ENCODE data around the gene SLC1A1. TPM values are rescaled to one million over a fixed set of nuclear protein-coding genes. Genes with fewer than 3 reads are reported as not detected.

SLC1A1 gene
- total RNA-seq, 1 experiment from 2014 or later, result 0.05 TPM

DNA sequence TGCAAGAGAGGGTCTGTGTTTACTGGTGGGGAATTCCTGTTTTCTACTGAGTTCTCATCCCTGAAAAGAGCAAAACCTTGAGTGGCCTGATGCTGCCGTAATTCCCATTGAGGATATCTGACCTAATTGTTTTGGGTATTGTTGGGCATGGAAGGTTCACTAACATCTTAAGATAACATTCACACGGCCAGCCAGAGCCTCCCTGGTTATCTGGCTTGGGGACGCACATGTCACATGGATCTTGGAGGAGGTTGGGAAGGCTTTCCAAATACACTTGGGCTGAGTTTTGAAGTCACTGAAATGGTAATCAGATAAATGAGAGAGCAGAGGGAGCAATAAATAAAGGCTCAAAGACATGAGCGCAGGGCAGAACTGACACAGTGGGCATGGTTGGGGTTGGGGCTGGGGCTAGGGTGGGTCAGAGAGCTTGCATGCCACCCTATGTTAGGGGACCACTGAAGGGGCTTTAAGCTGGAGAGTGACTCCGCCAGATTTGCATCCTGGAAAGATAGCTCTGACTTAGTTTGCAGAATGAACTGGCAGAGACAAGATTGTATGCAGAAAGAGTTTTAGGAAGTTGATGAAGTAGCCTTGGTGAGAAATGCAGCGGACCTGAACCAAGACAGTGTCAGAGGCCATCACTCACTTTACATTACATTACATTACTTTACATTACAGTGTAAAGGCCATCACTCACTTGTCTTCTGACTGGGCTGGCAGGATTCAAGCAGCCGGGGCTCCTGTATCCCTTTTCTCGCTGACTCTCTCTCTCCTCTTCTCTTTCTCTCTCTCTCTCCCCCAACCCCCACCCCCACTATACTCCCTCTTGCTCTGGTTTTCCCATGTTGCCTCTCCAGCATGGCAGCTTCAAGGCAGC, 24.2 kb downstream of the SLC1A1 start:
- CTCF ChIA-PET, result no interaction called here
- no peak for TF ChIP-seq SIN3A (IDR thresholded peaks at IDR 0.05; ENCODE audit: borderline replicate concordance, insufficient read depth, low read depth, low read length)
- TF ChIP-seq, protein P1, sequence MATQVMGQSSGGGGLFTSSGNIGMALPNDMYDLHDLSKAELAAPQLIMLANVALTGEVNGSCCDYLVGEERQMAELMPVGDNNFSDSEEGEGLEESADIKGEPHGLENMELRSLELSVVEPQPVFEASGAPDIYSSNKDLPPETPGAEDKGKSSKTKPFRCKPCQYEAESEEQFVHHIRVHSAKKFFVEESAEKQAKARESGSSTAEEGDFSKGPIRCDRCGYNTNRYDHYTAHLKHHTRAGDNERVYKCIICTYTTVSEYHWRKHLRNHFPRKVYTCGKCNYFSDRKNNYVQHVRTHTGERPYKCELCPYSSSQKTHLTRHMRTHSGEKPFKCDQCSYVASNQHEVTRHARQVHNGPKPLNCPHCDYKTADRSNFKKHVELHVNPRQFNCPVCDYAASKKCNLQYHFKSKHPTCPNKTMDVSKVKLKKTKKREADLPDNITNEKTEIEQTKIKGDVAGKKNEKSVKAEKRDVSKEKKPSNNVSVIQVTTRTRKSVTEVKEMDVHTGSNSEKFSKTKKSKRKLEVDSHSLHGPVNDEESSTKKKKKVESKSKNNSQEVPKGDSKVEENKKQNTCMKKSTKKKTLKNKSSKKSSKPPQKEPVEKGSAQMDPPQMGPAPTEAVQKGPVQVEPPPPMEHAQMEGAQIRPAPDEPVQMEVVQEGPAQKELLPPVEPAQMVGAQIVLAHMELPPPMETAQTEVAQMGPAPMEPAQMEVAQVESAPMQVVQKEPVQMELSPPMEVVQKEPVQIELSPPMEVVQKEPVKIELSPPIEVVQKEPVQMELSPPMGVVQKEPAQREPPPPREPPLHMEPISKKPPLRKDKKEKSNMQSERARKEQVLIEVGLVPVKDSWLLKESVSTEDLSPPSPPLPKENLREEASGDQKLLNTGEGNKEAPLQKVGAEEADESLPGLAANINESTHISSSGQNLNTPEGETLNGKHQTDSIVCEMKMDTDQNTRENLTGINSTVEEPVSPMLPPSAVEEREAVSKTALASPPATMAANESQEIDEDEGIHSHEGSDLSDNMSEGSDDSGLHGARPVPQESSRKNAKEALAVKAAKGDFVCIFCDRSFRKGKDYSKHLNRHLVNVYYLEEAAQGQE (IDR thresholded peaks at IDR 0.05; ENCODE audit: insufficient read depth in 1 of 2, low read depth in 2 of 2, low read length in 1 of 2), result no peak
- TF ChIP-seq TCF7L2 (IDR thresholded peaks at IDR 0.05; ENCODE audit: low read depth, low read length), result no peak
- TF ChIP-seq POLR2AphosphoS5 (IDR thresholded peaks at IDR 0.05; ENCODE audit: low read depth, low read length), result no peak
- TF ChIP-seq, protein P2, sequence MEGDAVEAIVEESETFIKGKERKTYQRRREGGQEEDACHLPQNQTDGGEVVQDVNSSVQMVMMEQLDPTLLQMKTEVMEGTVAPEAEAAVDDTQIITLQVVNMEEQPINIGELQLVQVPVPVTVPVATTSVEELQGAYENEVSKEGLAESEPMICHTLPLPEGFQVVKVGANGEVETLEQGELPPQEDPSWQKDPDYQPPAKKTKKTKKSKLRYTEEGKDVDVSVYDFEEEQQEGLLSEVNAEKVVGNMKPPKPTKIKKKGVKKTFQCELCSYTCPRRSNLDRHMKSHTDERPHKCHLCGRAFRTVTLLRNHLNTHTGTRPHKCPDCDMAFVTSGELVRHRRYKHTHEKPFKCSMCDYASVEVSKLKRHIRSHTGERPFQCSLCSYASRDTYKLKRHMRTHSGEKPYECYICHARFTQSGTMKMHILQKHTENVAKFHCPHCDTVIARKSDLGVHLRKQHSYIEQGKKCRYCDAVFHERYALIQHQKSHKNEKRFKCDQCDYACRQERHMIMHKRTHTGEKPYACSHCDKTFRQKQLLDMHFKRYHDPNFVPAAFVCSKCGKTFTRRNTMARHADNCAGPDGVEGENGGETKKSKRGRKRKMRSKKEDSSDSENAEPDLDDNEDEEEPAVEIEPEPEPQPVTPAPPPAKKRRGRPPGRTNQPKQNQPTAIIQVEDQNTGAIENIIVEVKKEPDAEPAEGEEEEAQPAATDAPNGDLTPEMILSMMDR (IDR thresholded peaks at IDR 0.05), result no peak
- no peaks in the 10 kb centered on the region for H3K27me3 ChIP-seq (ENCODE audit: control insufficient read depth, insufficient read depth, low read length)
- POLR2A ChIA-PET, result no interaction called here
- H3K27ac ChIP-seq (ENCODE audit: low read length), result no peak overlapping the region
- H3K4me3 ChIP-seq (ENCODE audit: low read depth in 2 of 2, low read length in 2 of 2), result no peak overlapping the region
- DNase-seq (ENCODE audit: low read depth, low spot score), result no peak
- intact Hi-C loops (cut with micrococcal nuclease; ENCODE audit: unreplicated experiment) (no loop called here), in situ Hi-C loops (cut with HindIII; ENCODE audit: low pct_unique_long_range_greater_than_20kb, low sequenced_read_pairs) (no loop called here)
- no TSS peak for BruUV-seq (replicated peaks)
- no peaks in the 10 kb centered on the region for H3K36me3 ChIP-seq (ENCODE audit: control insufficient read depth, insufficient read depth, low read length)
- no peaks in the 10 kb centered on the region for H3K4me1 ChIP-seq (ENCODE audit: control insufficient read depth, insufficient read depth, low read length)
- no peaks in the 10 kb centered on the region for H3K9me3 ChIP-seq (ENCODE audit: control insufficient read depth, insufficient read depth, low read depth, low read length)
- no peak for ATAC-seq

DNA sequence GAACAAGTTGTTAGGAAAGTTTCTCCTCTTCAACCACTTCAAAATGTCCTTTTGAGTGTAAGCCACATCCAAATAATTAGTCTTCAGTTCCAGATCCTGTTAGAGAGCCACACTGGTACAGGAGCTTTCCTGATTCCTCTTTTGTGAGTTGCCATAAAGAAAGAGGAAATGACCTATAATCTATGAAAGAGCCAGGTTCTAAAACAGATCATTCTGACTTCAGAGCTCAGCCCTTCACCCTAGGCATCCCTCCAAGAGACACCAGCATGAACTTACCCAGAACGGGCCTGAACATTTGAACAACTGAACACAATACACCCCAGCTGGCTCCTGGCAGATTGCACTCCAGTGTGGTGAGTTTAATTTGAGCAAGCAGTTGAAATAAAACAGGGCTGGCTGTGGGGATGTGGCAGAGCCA, 25.7 kb downstream of the SLC1A1 start:
- in situ Hi-C loops (cut with HindIII; ENCODE audit: low pct_unique_long_range_greater_than_20kb, low sequenced_read_pairs), result no loop called here
- CTCF ChIA-PET, result no interaction called here

More for the DNA sequence above, 25.7 kb downstream of the SLC1A1 start:
- intact Hi-C loops (cut with micrococcal nuclease; ENCODE audit: unreplicated experiment), result no loop called here
- H3K27me3 ChIP-seq (ENCODE audit: control insufficient read depth, insufficient read depth, low read length), result no peaks in the 10 kb centered on the region
- DNase-seq (ENCODE audit: low read depth, low spot score) (no peak), ATAC-seq (no peak)
- no peak overlapping the region for H3K4me3 ChIP-seq (ENCODE audit: low read depth in 2 of 2, low read length in 2 of 2)
- no peaks in the 10 kb centered on the region for H3K4me1 ChIP-seq (ENCODE audit: control insufficient read depth, insufficient read depth, low read length)
- TF ChIP-seq, protein P1 (IDR thresholded peaks at IDR 0.05; ENCODE audit: insufficient read depth in 1 of 2, low read depth in 2 of 2, low read length in 1 of 2), result no peak
- TF ChIP-seq SIN3A (IDR thresholded peaks at IDR 0.05; ENCODE audit: borderline replicate concordance, insufficient read depth, low read depth, low read length) (no peak), TCF7L2 (IDR thresholded peaks at IDR 0.05; ENCODE audit: low read depth, low read length) (no peak), POLR2AphosphoS5 (IDR thresholded peaks at IDR 0.05; ENCODE audit: low read depth, low read length) (no peak)
- TF ChIP-seq, protein P2 (IDR thresholded peaks at IDR 0.05), result no peak
- no TSS peak for BruUV-seq (replicated peaks)
- H3K9me3 ChIP-seq (ENCODE audit: control insufficient read depth, insufficient read depth, low read depth, low read length), result no peaks in the 10 kb centered on the region
- H3K27ac ChIP-seq (ENCODE audit: low read length), result no peak overlapping the region
- POLR2A ChIA-PET, result no interaction called here
- no peaks in the 10 kb centered on the region for H3K36me3 ChIP-seq (ENCODE audit: control insufficient read depth, insufficient read depth, low read length)

Data from Panc1 (cell line).